Measurements from ENCODE around the gene SMYD3. TPM values are rescaled to one million over a fixed set of nuclear protein-coding genes. Genes with fewer than 3 reads are reported as not detected.

The SMYD3 gene
- total RNA-seq, 1 experiment from 2014 or later, result 25.5 TPM

- no peak overlapping the region for H4K8ac ChIP-seq (replicated peaks; ENCODE audit: insufficient read length, low read depth, low read length)
- no peak overlapping the region for H2BK20ac ChIP-seq (ENCODE audit: low read depth, low read length, poor library complexity, severe bottlenecking)
- H4K20me1 ChIP-seq (ENCODE audit: control insufficient read depth, insufficient read depth, insufficient read length), result no peaks in the 10 kb centered on the region
- Mint-ChIP-seq H3K27ac (peak overlapping the region in 2 of 3 experiments; percentile 8 to 10; a peak in 2 of 7 replicates), H3K9me3 (no peaks in the 10 kb centered on the region), H3K4me3 (no peak overlapping the region), H3K4me1 (peaks cover 16 to 19% of the 10 kb centered on the region in 2 experiments), H3K36me3 (ENCODE audit: insufficient read depth in 1 of 3, low read depth in 3 of 3) (no peaks in the 10 kb centered on the region), H3K27me3 (ENCODE audit: low read depth) (no peaks in the 10 kb centered on the region)
- no peak for DNase-seq
- no CpG with 5 or more reads among the region's 3 CpGs for WGBS (ENCODE audit: extremely low coverage, insufficient read length, low lambda C conversion rate)
- no peak overlapping the region for H3K27ac ChIP-seq (ENCODE audit: insufficient read length, low read depth, low read length)
- H2BK15ac ChIP-seq (ENCODE audit: low read depth, low read length), result no peak overlapping the region
- H3K14ac ChIP-seq (ENCODE audit: insufficient read depth, low read length), result no peak overlapping the region
- no peak overlapping the region for H2AK5ac ChIP-seq (ENCODE audit: insufficient read length, low read length)
- H3K4me2 ChIP-seq (ENCODE audit: insufficient read depth, insufficient read length, low read length), result no peak overlapping the region
- H3K23ac ChIP-seq (ENCODE audit: insufficient read length, low read depth, low read length), result no peak overlapping the region
- H4K91ac ChIP-seq (ENCODE audit: insufficient read length, low read depth, low read length), result no peak overlapping the region
- no peak overlapping the region for H3T11ph ChIP-seq (ENCODE audit: low read length)
- H3K9me3 ChIP-seq (ENCODE audit: control insufficient read depth, low read depth, low read length), result no peaks in the 10 kb centered on the region
- TF ChIP-seq CTCF (conservative IDR thresholded peaks at IDR 0.05), result no peak
- no peaks in the 10 kb centered on the region for H3K79me1 ChIP-seq (ENCODE audit: insufficient read depth, low read depth, low read length, poor library complexity, severe bottlenecking)
- H4K5ac ChIP-seq (ENCODE audit: insufficient read length, low read depth, low read length), result no peak overlapping the region
- H3K18ac ChIP-seq (ENCODE audit: insufficient read length, low read depth, low read length), result no peak overlapping the region
- H3K4ac ChIP-seq (ENCODE audit: low read depth, low read length), result no peak overlapping the region
- no peak overlapping the region for H2BK5ac ChIP-seq (ENCODE audit: insufficient read length, low read length)
- no peaks in the 10 kb centered on the region for H3K27me3 ChIP-seq (ENCODE audit: insufficient read depth, low read length)
- H2BK120ac ChIP-seq (ENCODE audit: low read depth, low read length, poor library complexity, severe bottlenecking), result no peak overlapping the region
- H3K79me2 ChIP-seq (ENCODE audit: insufficient read depth, low read length), result no peaks in the 10 kb centered on the region
- H2BK12ac ChIP-seq (ENCODE audit: insufficient read length, low read depth, low read length), result no peak overlapping the region
- H3K23me2 ChIP-seq (ENCODE audit: insufficient read length, low read depth, low read length, poor library complexity, severe bottlenecking), result no peaks in the 10 kb centered on the region
- no peak overlapping the region for H2AFZ ChIP-seq (ENCODE audit: low read length)
- no peak overlapping the region for H3K56ac ChIP-seq (ENCODE audit: insufficient read length, low read depth, low read length)
- no peak overlapping the region for H3K9ac ChIP-seq (ENCODE audit: extremely low read depth, insufficient read length, low read length)
- H3K4me1 ChIP-seq (ENCODE audit: insufficient read depth, low read length), result peaks cover 6% of the 10 kb centered on the region; the same call in 1 of the 2 replicates
Observed at GRCh38 chr1:245931450-245931849, 575.6 kb downstream of the SMYD3 start.

All from H9 (cell line).